ENCODE data around the gene STRADA. TPM values are rescaled to one million over a fixed set of nuclear protein-coding genes. Genes with fewer than 3 reads are reported as not detected.

The STRADA gene
- total and polyA plus RNA-seq, 10 of the 15 experiments (the other 5 are each of a cell fraction or from before 2014, with no cell fraction given), result 13.3 to 54.1 (median 44.0) TPM

DNA sequence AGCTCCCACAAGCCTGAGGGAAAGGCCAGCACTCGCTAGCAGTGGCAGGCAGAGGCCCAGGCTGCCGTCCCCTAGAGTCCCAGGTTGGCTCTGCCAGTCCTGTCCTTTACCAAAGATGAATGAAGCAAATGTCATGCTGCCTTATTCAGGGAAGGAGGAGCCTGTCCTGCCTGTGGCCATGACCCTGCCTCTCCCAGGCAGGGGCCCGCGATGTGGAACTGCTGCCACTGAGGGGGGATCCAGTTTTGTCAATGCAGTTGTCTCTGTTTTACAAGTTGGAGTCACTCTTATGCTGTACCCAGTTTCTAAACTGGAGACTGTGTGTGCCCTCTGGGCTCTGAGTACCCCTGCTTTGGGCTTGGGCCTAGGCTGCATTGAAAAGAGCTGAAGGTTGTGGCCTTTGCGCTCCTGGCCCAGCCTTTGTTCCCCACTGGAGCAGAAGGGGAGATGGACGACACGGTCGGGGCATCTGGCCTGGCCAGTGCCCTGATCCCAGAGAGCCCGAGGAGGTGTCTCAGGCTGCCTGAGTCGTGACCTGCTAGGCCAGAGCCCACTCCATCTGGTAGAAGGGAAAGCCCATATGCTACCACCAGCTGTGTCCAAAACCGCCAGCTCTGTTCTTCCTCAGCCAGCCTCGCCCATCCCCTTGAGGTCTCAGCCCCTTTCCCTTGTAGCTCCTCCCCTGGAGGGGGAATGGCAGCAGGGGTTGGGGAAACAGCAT, 47.2 kb downstream of the STRADA start (continued):
- TF ChIP-seq, protein P1, sequence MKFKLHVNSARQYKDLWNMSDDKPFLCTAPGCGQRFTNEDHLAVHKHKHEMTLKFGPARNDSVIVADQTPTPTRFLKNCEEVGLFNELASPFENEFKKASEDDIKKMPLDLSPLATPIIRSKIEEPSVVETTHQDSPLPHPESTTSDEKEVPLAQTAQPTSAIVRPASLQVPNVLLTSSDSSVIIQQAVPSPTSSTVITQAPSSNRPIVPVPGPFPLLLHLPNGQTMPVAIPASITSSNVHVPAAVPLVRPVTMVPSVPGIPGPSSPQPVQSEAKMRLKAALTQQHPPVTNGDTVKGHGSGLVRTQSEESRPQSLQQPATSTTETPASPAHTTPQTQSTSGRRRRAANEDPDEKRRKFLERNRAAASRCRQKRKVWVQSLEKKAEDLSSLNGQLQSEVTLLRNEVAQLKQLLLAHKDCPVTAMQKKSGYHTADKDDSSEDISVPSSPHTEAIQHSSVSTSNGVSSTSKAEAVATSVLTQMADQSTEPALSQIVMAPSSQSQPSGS (IDR thresholded peaks at IDR 0.05; ENCODE audit: low read length), result 0 out of 2 replicates have a peak, but pooled peaks have one; percentile 9

DNA sequence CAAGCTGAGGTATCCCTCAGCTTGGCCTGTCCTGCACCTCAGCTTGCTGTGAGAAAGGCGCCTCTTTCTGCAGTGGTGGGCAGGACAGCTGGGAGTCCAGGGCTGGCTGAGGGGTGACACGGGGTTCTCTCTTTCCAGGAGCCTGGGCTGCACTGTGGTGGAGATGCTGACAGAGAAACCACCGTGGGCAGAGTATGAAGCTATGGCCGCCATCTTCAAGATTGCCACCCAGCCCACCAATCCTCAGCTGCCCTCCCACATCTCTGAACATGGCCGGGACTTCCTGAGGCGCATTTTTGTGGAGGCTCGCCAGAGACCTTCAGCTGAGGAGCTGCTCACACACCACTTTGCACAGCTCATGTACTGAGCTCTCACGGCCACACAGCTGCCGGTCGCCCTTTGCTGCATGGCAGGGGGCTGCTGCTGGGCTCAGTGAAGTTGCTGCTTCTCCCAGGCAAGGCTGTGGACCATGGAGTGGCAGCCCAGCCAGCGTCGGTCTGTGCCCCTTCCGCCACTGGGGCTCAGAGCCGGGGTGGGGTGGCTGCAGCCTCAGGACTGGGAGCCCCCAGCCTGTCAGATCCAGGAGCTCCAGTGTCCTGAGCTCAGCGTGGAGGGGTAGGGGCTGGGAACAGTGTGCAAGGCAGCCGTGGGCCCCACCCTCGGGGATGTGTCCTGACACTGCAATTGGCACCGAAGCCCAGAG, 48.0 kb downstream of the STRADA start:
- BruUV-seq (replicated peaks), result no TSS peak
- no peak overlapping the region for H2AFZ ChIP-seq (ENCODE audit: control insufficient read depth, low read depth, low read length)
- no peak overlapping the region for H3K9ac ChIP-seq (ENCODE audit: control insufficient read depth, insufficient read depth, low read length)
- H3K27ac ChIP-seq (ENCODE audit: control insufficient read depth, insufficient read depth), result no peak overlapping the region
- no peak overlapping the region for H3K4me2 ChIP-seq (ENCODE audit: control insufficient read depth, insufficient read depth)
- SMC1A ChIA-PET (ENCODE audit: uncharacterized antibody, unreplicated experiment), result interaction anchor here (0.9 kb wide), 1 partner anchor 110 kb away, joined by 3 read pairs; no protein-coding TSS in a partner anchor
- H3K9me3 ChIP-seq (replicated peaks; ENCODE audit: control insufficient read depth, insufficient read depth, low read length), result no peaks in the 10 kb centered on the region
- no peaks in the 10 kb centered on the region for H3K27me3 ChIP-seq (replicated peaks in 1 of 2; ENCODE audit: control insufficient read depth in 2 of 2, insufficient read depth in 2 of 2, low read length in 1 of 2)
- H4K20me1 ChIP-seq (ENCODE audit: control insufficient read depth, insufficient read depth), result no peaks in the 10 kb centered on the region
- CTCF ChIA-PET, result interaction anchor here (0.8 to 2.2 kb wide), 3 partner anchors 16 to 46 kb away, joined by 3 to 6 read pairs (median 6); no protein-coding TSS in a partner anchor
- intact Hi-C loops (cut with micrococcal nuclease; ENCODE audit: unreplicated experiment) (loop anchor here (10.0 kb wide), 2 partner anchors 139 to 269 kb away; partner anchors contain the start of gene DCAF7), in situ Hi-C loops (cut with MboI) (no loop called here)
- ATAC-seq (no peak), FAIRE-seq (no peak), DNase-seq (ENCODE audit: low read depth, low spot score) (no peak)
- WGBS (ENCODE audit: insufficient coverage, insufficient replicate concordance, low lambda C conversion rate, missing lambda C conversion rate), result 95% methylated on average over 18 of the region's 18 CpGs
- POLR2A ChIA-PET, result interaction anchor here (1.0 kb wide), 1 partner anchor 8 kb away, joined by 3 read pairs; no protein-coding TSS in a partner anchor
- H3K79me2 ChIP-seq (ENCODE audit: control insufficient read depth, insufficient read depth, low read length), result peaks cover 21% of the 10 kb centered on the region
- TF ChIP-seq POLR2A (IDR thresholded peaks at IDR 0.05; ENCODE audit: low read depth, low read length) (peak; percentile 58), SMARCA5 (IDR thresholded peaks at IDR 0.05) (no peak)
- RAD21 ChIA-PET (ENCODE audit: unreplicated experiment), result interaction anchor here (1.9 kb wide), 1 partner anchor 82 kb away, joined by 4 read pairs; no protein-coding TSS in a partner anchor
- H3K4me1 ChIP-seq (ENCODE audit: control insufficient read depth, insufficient read depth, low read length), result peaks cover 27% of the 10 kb centered on the region
- H3K4me3 ChIP-seq, result no peak overlapping the region
- peaks cover 14 to 30% of the 10 kb centered on the region in 2 experiments; a peak in 3 of 4 replicates for H3K36me3 ChIP-seq (ENCODE audit: control insufficient read depth in 2 of 2, insufficient read depth in 2 of 2, low read length in 1 of 2)
